HG03575 (cell line): ENCODE data around the gene MECR.

ENCODE experiments used
- ATAC-seq: cut with Tn5 transposase; IDR thresholded peaks from one replicate; pipeline ENCODE4 v1.9.1; 2021; ENCODE audit not compliant: unreplicated experiment, insufficient number of reproducible peaks, low FRiP score; ENCODE audit errors: extremely low read depth

MECR gene

DNA sequence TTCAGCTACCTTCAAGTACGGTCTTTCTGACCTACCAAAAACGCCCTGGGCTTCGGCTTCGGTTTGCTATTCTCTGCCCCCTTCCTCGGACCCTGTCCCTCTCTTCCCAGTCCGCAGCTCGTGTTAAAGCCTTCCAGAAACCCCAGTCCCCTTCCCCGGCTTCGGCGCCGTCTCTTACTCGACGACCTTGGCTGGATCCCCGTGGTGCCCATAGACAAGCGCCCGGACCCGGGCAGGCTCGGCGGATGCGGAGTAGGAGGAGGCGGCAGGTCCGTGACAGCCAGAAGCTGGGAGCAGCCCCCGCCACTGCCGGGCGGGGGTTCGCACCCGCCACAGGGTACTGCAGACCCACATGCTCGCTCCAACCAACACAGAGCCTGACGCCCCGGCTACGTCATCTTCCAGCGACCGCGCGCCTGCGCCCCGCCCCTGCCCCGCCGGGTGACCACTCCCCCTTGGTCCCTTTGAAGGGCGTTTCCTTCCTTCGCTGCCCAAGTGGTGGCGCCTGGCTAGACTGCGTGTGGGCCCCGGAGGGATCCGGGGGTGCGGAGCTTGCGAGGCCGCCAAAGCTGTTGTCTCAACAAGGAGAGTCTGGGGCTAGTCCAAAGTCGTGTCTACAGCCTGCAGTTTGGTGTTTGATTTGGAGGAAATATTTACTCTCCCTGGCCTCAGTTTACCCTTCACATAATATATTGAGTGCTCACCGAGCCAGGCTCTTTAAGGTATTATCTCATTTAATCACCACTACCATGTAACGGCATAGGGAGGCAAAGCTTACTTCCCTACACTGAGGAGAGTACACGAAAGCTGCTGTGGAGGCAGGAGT lies at the start of gene MECR:
Gene MECR (minus strand): TSS at position 382 of the 826 bp plus-strand sequence. CDS start 28 bp downstream, at position 354.
- no peak for ATAC-seq

DNA sequence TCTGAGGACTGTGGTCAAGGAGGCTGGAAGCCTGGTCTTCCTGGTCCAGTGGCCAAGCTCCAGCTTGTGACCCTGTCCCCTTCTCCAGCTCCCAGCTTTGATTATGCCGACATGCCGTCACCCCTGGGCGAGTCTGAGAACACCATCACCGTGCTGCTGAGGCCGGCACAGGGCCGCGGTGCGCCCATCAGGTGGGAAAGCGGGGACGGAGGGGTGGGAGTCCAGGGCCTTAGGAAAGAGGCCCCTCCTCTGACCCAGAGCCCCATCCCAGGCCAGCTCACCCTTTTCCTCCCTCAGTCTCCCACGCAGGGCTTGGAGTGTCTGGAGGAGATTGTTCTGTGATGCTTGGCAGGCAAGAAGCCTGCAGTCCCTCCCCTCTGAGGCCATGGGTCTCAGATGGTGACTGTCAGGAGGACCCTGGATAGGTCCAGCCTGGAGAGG lies 49.2 kb upstream of the MECR start:
- no peak for ATAC-seq

GRCh38 chr1:29279406-29279805 lies 48.7 kb upstream of the MECR start:
- no peak for ATAC-seq

DNA sequence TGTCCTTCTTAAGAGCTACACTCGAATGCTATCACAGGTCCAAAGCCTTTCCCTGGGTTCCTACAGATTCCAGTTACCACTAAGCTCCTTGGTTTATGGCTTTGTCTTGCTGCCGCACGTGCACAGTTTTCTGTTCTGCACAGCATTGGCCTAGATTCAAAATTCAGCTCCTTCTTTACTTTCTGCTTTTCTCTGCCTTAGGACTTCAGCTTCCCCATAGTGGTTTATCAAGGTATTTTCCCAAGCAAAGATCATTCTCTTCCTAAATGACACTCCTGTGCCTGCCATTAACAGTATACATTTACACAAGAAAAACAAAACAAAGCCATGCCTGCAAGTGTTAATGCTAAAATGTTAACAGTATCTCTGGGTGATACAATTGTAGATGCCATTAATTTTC lies 47.4 kb upstream of the MECR start:
- ATAC-seq: no peak

GRCh38 chr1:29275435-29275834 lies 44.7 kb upstream of the MECR start:
- ATAC-seq: no peak

GRCh38 chr1:29272147-29272907 lies 41.6 kb upstream of the MECR start:
- no peak for ATAC-seq

- ATAC-seq: no peak
These were observed 41.0 kb upstream of the MECR start for GRCh38 chr1:29271724-29272123.

- no peak for ATAC-seq
These were observed 40.3 kb upstream of the MECR start for GRCh38 chr1:29270929-29271521.

- no peak for ATAC-seq
These were observed 38.6 kb upstream of the MECR start for GRCh38 chr1:29269382-29269781.

GRCh38 chr1:29267321-29268070 lies 36.8 kb upstream of the MECR start:
- no peak for ATAC-seq

GRCh38 chr1:29266912-29267311 lies 36.2 kb upstream of the MECR start:
- ATAC-seq: no peak

DNA sequence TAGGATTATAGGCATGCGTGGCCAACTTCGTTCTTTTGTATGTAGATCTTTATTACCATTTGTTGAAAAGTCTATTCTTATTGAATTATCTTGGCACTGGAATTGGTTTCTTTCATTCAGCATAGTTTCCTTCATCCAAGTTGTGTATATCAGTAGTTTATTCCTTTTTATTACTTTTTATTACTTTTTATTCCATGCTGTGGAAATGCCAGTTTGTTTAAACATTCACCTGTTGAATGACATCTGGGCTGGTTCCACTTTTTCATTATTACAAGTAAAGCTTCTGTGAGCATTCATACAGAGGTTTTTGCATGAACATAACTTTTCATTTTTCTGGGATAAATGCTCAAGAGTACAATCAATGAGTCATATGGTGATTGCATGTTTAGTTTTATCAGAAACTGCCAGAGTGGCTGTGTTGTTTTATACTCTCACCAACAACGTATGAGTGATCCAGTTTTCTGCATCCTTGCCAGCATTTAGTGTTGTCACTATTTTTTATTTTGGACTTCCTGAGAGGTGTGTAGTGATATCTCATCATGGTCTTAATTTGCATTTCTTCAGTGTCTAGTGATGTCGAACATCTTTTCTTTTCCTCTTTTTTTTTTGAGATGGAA lies 34.1 kb upstream of the MECR start:
- no peak for ATAC-seq

DNA sequence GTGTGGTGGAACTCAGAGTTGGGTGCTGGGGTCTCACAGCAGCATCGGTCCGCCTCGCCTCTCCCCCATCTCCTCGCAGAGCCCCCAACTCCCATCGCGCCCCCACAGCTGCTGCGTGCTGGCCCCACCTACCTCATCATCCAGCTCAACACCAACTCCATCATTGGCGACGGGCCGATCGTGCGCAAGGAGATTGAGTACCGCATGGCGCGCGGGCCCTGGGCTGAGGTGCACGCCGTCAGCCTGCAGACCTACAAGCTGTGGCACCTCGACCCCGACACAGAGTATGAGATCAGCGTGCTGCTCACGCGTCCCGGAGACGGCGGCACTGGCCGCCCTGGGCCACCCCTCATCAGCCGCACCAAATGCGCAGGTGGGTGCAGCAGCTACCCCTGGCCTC lies 29.8 kb upstream of the MECR start:
- ATAC-seq: no peak

DNA sequence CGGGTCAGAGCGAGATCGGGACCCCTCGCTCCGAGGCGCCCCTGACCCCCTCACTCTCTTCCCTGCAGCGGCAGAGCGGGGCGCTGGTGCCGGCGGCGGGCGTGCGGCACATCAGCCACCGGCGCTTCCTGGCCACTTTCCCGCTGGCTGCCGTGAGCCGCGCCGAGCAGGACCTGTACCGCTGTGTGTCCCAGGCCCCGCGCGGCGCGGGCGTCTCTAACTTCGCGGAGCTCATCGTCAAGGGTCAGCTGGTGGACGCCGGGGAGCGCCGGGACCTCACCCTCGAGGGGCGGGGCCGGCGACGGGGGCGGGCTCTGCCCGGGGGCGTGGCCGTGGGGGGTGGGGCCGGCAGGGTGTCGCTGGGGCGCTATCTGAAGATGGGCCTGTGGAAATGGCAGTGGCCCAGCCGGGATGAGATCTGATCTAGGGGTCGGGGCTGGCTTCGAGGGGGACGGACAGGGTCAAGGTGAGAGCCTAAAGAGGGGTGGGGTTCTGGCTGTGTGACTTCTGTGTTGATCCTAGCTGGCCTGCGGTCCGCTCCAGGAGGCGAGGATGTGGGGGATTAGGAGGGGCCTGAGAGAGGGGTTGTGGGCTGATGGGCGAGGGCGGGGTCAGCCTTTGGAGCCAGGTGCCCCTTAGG lies 29.2 kb upstream of the MECR start:
- no peak for ATAC-seq

DNA sequence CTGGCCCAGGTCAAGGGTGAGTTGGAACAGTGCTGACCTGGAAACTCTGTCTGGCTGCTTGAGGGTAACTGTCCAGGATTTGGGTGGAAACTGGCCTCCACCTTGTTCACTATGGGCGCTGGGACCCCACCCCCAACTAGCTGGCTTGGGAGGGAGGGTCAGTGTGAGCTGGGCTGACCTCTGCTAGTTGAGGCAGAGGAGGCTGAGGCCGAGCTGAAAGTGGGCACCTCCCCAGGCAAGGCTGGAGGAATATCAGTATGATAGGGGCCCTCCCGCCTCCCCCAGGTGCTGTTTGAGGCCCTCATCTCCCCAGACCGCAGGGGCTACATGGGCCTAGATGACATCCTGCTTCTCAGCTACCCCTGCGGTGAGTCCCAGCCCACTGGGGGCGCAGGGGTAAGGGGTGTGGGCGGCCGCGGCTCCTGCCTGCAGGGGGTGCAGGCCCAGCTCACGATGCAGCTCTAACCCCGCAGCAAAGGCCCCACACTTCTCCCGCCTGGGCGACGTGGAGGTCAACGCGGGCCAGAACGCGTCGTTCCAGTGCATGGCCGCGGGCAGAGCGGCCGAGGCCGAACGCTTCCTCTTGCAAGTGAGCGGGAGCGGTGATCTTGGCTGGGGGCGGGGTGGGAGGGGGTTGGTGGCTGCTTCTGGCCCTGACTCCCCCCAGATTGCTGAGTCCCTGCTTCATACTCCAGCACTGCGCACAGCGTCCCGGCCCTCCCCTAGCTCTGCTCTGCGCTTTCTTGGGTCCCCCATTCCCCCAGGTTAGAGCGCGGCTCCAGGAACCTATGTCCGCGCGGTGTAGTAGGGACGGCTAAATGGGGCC lies 28.5 kb upstream of the MECR start:
- ATAC-seq: no peak

GRCh38 chr1:29258189-29258975 lies 27.6 kb upstream of the MECR start:
- ATAC-seq: no peak
